ENCODE data around the gene KCNH5. TPM values are rescaled to one million over a fixed set of nuclear protein-coding genes. Genes with fewer than 3 reads are reported as not detected.

The KCNH5 gene
- total RNA-seq, 4 donors from 2014 or later = under 0.01 to 0.23 (median 0.12) TPM

DNA sequence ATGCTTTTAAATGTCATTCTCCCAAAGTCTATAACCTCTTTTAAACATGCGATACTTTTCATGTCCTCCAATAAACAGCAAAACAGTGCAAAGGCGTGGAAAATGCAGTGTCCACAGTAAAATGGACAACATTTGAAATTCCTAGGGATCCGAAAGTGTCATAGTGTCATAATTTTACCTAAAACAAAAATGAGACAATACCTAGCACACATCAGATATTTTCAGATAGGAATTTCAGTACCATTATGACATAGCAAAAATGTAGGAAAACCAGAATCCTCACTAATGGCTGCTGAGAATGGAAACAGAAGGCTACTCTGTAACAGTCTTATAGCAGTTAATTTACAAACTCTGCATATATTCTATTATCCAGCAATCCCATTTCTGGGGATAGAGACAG is 33.1 kb downstream of the KCNH5 start:
- H3K36me3 ChIP-seq = no peaks in the 10 kb centered on the region
- intact Hi-C loops (cut with DNase I) = no loop called here
- WGBS = 88% methylated on average over 3 of the region's 3 CpGs
- H3K27me3 ChIP-seq = no peaks in the 10 kb centered on the region
- no peak for DNase-seq (ENCODE audit: extremely low spot score)
- H3K9me3 ChIP-seq = no peaks in the 10 kb centered on the region
- H3K4me1 ChIP-seq = no peaks in the 10 kb centered on the region
- TF ChIP-seq POLR2AphosphoS5 (IDR thresholded peaks at IDR 0.05) (no peak), EP300 (IDR thresholded peaks at IDR 0.05) (no peak), POLR2A (IDR thresholded peaks at IDR 0.05; ENCODE audit: low read depth) (no peak)
- TF ChIP-seq, protein P1, sequence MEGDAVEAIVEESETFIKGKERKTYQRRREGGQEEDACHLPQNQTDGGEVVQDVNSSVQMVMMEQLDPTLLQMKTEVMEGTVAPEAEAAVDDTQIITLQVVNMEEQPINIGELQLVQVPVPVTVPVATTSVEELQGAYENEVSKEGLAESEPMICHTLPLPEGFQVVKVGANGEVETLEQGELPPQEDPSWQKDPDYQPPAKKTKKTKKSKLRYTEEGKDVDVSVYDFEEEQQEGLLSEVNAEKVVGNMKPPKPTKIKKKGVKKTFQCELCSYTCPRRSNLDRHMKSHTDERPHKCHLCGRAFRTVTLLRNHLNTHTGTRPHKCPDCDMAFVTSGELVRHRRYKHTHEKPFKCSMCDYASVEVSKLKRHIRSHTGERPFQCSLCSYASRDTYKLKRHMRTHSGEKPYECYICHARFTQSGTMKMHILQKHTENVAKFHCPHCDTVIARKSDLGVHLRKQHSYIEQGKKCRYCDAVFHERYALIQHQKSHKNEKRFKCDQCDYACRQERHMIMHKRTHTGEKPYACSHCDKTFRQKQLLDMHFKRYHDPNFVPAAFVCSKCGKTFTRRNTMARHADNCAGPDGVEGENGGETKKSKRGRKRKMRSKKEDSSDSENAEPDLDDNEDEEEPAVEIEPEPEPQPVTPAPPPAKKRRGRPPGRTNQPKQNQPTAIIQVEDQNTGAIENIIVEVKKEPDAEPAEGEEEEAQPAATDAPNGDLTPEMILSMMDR (IDR thresholded peaks at IDR 0.05) = no peak
- no peak overlapping the region for H3K4me3 ChIP-seq
- no peak overlapping the region for H3K27ac ChIP-seq (replicated peaks in 1 of 4)

DNA sequence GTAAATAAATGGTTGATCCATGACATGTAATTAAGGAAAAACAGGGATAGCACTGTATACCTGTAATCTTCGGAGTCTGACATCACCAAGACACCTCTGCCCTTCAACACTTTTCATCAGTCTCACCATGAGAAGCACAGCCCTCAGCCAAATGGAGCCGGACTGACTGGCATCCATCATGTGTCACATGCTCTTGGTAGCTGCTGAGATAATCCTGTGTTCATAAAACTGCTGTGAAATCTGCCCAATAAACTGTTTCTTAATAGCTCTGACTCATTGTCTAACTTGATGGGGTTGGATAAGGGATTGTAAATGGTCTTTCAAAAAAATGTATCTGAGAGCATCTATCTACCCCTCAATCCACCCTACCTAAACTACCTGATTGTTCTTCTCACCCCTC is 33.6 kb downstream of the KCNH5 start:
- H3K4me3 ChIP-seq = no peak overlapping the region
- H3K9me3 ChIP-seq = no peaks in the 10 kb centered on the region
- intact Hi-C loops (cut with DNase I) = no loop called here
- H3K36me3 ChIP-seq = no peaks in the 10 kb centered on the region
- no peaks in the 10 kb centered on the region for H3K27me3 ChIP-seq
- H3K4me1 ChIP-seq = no peaks in the 10 kb centered on the region
- no peak for DNase-seq (ENCODE audit: extremely low spot score)
- 63% methylated on average over 2 of the region's 2 CpGs for WGBS
- H3K27ac ChIP-seq (replicated peaks in 1 of 4) = no peak overlapping the region
- no peak for TF ChIP-seq POLR2AphosphoS5 (IDR thresholded peaks at IDR 0.05)
- TF ChIP-seq POLR2A (IDR thresholded peaks at IDR 0.05; ENCODE audit: low read depth) = no peak
- TF ChIP-seq, protein P1 (IDR thresholded peaks at IDR 0.05) = no peak
- no peak for TF ChIP-seq EP300 (IDR thresholded peaks at IDR 0.05)

DNA sequence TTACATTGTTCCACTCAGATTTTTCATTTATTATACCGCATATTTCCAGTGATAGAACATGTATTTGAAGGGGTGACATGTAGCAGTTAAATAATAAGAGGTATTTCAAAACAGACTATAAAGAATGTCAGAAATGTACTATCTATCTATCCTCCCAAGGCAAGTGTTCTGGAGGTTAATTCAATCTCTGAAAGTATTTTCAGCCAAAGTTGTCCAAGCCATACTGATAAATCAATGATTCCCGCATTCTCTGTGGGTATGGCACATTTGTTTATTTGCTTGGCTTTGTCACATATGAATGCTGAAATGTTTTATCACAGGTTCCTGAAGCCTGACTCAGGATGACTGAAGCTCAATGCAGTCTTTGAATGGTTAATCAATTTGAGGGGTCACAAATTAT is 35.8 kb downstream of the KCNH5 start:
- intact Hi-C loops (cut with DNase I) = no loop called here
- H3K27me3 ChIP-seq = no peaks in the 10 kb centered on the region
- 76% methylated on average over 2 of the region's 2 CpGs for WGBS

DNA sequence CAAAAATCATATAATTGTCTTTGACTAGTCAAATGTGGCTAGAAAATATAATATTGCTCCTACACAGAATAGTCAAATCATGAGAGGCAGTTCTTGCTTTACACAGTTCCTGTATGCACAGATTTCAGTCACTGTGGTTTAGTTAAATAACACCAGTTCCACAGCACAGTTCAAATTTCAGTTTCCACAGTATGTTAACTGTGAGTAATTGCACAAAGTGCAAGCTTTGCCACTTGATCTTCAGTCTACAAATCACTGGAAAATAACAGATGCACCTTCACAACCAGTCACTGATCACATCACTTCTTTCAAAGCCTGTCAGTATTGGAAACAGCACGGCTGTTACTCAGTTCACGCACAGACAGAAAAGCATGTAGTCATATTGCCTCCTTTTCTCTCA is 38.7 kb downstream of the KCNH5 start:
- TF ChIP-seq, protein P1 (IDR thresholded peaks at IDR 0.05) = no peak
- TF ChIP-seq POLR2AphosphoS5 (IDR thresholded peaks at IDR 0.05) (no peak), POLR2A (IDR thresholded peaks at IDR 0.05; ENCODE audit: low read depth) (no peak)
- Histone ChIP-seq H3K27ac (replicated peaks in 1 of 4) (no peak overlapping the region), H3K36me3 (no peaks in the 10 kb centered on the region), H3K27me3 (no peaks in the 10 kb centered on the region), H3K4me3 (no peak overlapping the region), H3K4me1 (no peaks in the 10 kb centered on the region), H3K9me3 (no peaks in the 10 kb centered on the region)
- WGBS = 63% methylated on average over 2 of the region's 2 CpGs
- DNase-seq (ENCODE audit: extremely low spot score) = no peak
- intact Hi-C loops (cut with DNase I) = no loop called here

More for the DNA sequence above, 35.8 kb downstream of the KCNH5 start:
- TF ChIP-seq POLR2A (IDR thresholded peaks at IDR 0.05; ENCODE audit: low read depth) (no peak), EP300 (IDR thresholded peaks at IDR 0.05) (no peak), POLR2AphosphoS5 (IDR thresholded peaks at IDR 0.05) (no peak)
- TF ChIP-seq, protein P1 (IDR thresholded peaks at IDR 0.05) = no peak
- H3K36me3 ChIP-seq = no peaks in the 10 kb centered on the region
- H3K27ac ChIP-seq (replicated peaks in 1 of 4) = no peak overlapping the region
- DNase-seq (ENCODE audit: extremely low spot score) = no peak
- no peak overlapping the region for H3K4me3 ChIP-seq
- no peaks in the 10 kb centered on the region for H3K9me3 ChIP-seq
- H3K4me1 ChIP-seq = no peaks in the 10 kb centered on the region

DNA sequence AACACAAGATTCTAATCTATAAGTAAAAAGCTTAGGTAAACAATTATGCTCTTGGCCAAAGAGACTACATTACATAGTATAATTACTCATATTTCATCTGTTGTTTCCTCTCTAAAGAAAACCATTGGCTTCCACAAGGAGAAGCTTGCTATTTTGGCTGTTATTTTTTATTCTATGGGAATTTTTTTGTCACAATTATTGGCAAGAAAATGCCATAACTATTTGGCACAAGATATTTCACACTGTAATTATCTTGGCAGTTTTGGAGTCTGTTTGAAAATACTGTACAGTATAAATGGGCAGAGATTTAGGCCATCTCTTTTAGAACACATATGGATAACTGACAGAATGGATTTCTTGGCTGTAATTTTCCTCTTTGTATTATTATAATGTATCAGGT is 51.2 kb downstream of the KCNH5 start:
- no peaks in the 10 kb centered on the region for H3K9me3 ChIP-seq
- no peak overlapping the region for H3K27ac ChIP-seq (replicated peaks in 1 of 4)
- no peaks in the 10 kb centered on the region for H3K4me1 ChIP-seq
- no peak for DNase-seq (ENCODE audit: extremely low spot score)
- TF ChIP-seq EP300 (IDR thresholded peaks at IDR 0.05) = no peak
- TF ChIP-seq, protein P1 (IDR thresholded peaks at IDR 0.05) = no peak
- no peak for TF ChIP-seq POLR2AphosphoS5 (IDR thresholded peaks at IDR 0.05)
- TF ChIP-seq POLR2A (IDR thresholded peaks at IDR 0.05; ENCODE audit: low read depth) = no peak
- no peaks in the 10 kb centered on the region for H3K27me3 ChIP-seq
- no peaks in the 10 kb centered on the region for H3K36me3 ChIP-seq
- no peak overlapping the region for H3K4me3 ChIP-seq
- intact Hi-C loops (cut with DNase I) = no loop called here
